RPMI7951 (cell line): ENCODE results near the gene BRICD5. TPM values are rescaled to one million over a fixed set of nuclear protein-coding genes. Genes with fewer than 3 reads are reported as not detected.

Experiments
- DNase-seq: peaks from one replicate; pipeline ENCODE4 v3.0.0-alpha.2; 2012; ENCODE audit warnings: low read depth
- total RNA-seq: library from RNA; depleted of rRNA; stranded (reverse); fragments of >200 nt; shearing (Covaris generic); gene quantifications from 2 replicates; pipeline ENCODE4 v1.2.3, GENCODE V29; 2014; rRNA removed

Gene BRICD5
- total RNA-seq, 1 experiment from 2014 or later: 0.96 TPM

GRCh38 chr16:2163211-2163881 is 47.3 kb downstream of the BRICD5 start:
- no peak for DNase-seq

DNA sequence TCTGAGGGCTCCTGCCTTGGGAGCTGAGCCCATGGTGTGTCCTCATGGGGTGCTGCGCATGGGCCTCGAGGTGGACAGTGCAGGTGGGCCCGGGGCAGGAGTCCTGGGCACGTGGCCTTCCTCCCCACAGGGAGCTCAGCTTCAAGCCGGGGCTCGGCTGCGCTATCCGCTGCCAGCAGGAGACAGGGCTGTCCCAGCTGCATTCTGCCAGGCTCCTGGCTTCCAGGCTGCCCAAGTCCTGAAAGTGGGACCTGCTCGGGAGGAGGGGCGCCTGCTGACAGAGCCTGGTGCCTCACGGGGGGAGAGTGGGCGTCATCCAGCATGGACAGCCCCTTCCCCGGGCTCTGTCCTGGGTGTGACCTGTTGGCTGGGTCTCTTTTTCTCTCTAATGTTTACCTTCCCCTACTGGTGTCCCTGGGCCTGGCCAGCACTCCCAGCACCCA is 48.0 kb downstream of the BRICD5 start:
- no peak for DNase-seq

- DNase-seq: no peak
Observed at GRCh38 chr16:2161911-2162310, 48.8 kb downstream of the BRICD5 start.

DNA sequence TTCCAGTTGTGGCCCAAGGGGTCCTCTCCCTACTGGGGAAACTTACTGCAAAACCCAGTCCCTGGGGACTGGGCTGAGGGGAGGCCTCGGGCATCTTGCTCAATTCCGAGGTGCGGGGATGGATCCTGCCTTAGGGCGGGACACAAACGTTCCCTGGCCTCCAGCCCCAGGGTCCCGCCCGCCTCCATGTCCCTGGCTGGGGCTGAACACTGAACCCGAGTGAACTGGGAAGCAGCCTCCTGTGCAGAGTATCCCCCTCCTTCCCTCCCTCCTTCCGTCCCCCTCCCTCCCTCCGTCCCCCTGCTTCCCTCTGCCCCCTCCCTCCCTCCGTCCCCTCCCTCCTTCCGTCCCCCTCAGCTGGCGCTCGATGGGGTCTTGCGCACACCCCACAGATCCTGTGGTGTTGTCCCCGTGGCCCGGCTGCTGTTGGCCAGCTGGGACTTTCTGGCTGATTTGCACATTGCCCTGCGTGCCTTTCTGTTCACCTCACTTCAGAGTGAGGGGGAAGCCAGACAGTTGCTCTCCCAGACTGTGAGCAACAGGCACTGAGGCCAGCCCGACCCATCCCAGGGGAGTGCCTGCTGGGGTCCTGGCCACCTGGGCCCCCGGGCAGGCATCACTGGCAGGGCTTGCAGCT is 49.6 kb downstream of the BRICD5 start:
- DNase-seq: no peak

Other genes starting within 250 kb of the BRICD5 start
- 1,519 and 1,683 TPM in 2 replicates for gene RPS2, start 246.0 kb downstream of the BRICD5 start, total RNA-seq
- gene RNF151, start 244.0 kb downstream of the BRICD5 start, total RNA-seq: not detected in 2 replicates
- 28.8 and 40.4 TPM in 2 replicates for gene TBL3, start 238.8 kb downstream of the BRICD5 start, total RNA-seq
- not detected in 2 replicates for gene NOXO1, start 229.4 kb downstream of the BRICD5 start, total RNA-seq
- 6.7 and 16.5 TPM in 2 replicates for gene GFER, start 226.7 kb downstream of the BRICD5 start, total RNA-seq
- gene SYNGR3, start 220.9 kb downstream of the BRICD5 start, total RNA-seq: 5.5 and 6.6 TPM in 2 replicates
- gene ZNF598, start 201.0 kb downstream of the BRICD5 start, total RNA-seq: 9.7 and 13.6 TPM in 2 replicates
- 0.20 and 0.24 TPM in 2 replicates for gene NPW, start 191.1 kb downstream of the BRICD5 start, total RNA-seq
- gene NHERF2, start 184.0 kb downstream of the BRICD5 start, total RNA-seq: 49.0 and 51.1 TPM in 2 replicates
- gene NTHL1, start 163.0 kb downstream of the BRICD5 start, total RNA-seq: 24.8 and 48.2 TPM in 2 replicates
- gene TSC2, start 162.9 kb downstream of the BRICD5 start, total RNA-seq: 19.0 and 19.5 TPM in 2 replicates
- 19.1 and 29.9 TPM in 2 replicates for gene PKD1, start 75.0 kb downstream of the BRICD5 start, total RNA-seq
- gene RAB26, start 62.2 kb downstream of the BRICD5 start, total RNA-seq: 0.20 and 0.72 TPM in 2 replicates
- 47.7 and 57.2 TPM in 2 replicates for gene TRAF7, start 55.1 kb downstream of the BRICD5 start, total RNA-seq
- gene CASKIN1, start 14.3 kb downstream of the BRICD5 start, total RNA-seq: not detected in 2 replicates
- gene MLST8, start 5.4 kb downstream of the BRICD5 start, total RNA-seq: 19.9 and 23.4 TPM in 2 replicates
- 14.1 and 21.0 TPM in 2 replicates for gene PGP, start 4.0 kb upstream of the BRICD5 start, total RNA-seq
- 10.5 and 14.0 TPM in 2 replicates for gene E4F1, start 12.7 kb upstream of the BRICD5 start, total RNA-seq
- 0.39 and 0.60 TPM in 2 replicates for gene DNASE1L2, start 25.6 kb upstream of the BRICD5 start, total RNA-seq
- gene ECI1, start 40.7 kb upstream of the BRICD5 start, total RNA-seq: 36.5 and 45.3 TPM in 2 replicates
- gene RNPS1, start 57.3 kb upstream of the BRICD5 start, total RNA-seq: 148 and 155 TPM in 2 replicates
- 0.20 and 0.60 TPM in 2 replicates for gene ABCA3, start 129.9 kb upstream of the BRICD5 start, total RNA-seq
- 37.4 and 38.3 TPM in 2 replicates for gene CCNF, start 218.6 kb upstream of the BRICD5 start, total RNA-seq
- gene TEDC2, start 249.2 kb upstream of the BRICD5 start, total RNA-seq: 10.2 and 21.7 TPM in 2 replicates